Upper lobe of right lung (tissue), 1 donor: ENCODE data around the gene ANKLE1. TPM values are rescaled to one million over a fixed set of nuclear protein-coding genes. Genes with fewer than 3 reads are reported as not detected.

Experiments
- ATAC-seq: fragments of 200-7000 bp; cut with Tn5 transposase; one replicate; pipeline ENCODE4 v1.9.1; 2020; ENCODE audit warnings: mild to moderate bottlenecking, moderate library complexity
- DNase-seq: peaks from one replicate; pipeline ENCODE4 v3.0.0-alpha.2; 2020
- H3K27ac ChIP-seq: fragments of 200-600 bp; one replicate; pipeline ENCODE4 v1.8.0; 2022
- H3K27me3 ChIP-seq: fragments of 200-600 bp; one replicate; pipeline ENCODE4 v1.8.0; 2022; ENCODE audit warnings: mild to moderate bottlenecking
- H3K36me3 ChIP-seq: fragments of 200-600 bp; one replicate; pipeline ENCODE4 v1.8.0; 2022
- H3K4me1 ChIP-seq: fragments of 200-600 bp; one replicate; pipeline ENCODE4 v1.8.0; 2022
- H3K4me3 ChIP-seq: fragments of 200-600 bp; one replicate; pipeline ENCODE4 v1.8.0; 2022; ENCODE audit warnings: mild to moderate bottlenecking
- H3K9me3 ChIP-seq: fragments of 200-600 bp; one replicate; pipeline ENCODE4 v1.8.0; 2022
- CTCF ChIP-seq: fragments of 200-600 bp; IDR thresholded peaks from one replicate; pipeline ENCODE4 v1.8.0; 2022; ENCODE audit warnings: antibody characterized with exemption
- intact Hi-C: fragments of 100-400 bp; cut with DNase I; formaldehyde crosslinking; loops from one replicate; pipeline ENCODE4 v1.11.0; 2022
- total RNA-seq: library from RNA; stranded (reverse); fragmentation: NEBNext Ultra II Directional; extraction: Animal tissue kit (Norgen Biotek cat#: 25700); gene quantifications from one replicate; pipeline ENCODE4 v1.2.1, GENCODE V29; 2021
- donor health status: DM: no; HTN: yes; CAD: no; lungs with severe emphysema.

The ANKLE1 gene
- total RNA-seq, 1 donor from 2014 or later, result 0.64 TPM

GRCh38 chr19:17330262-17331044 lies 48.8 kb downstream of the ANKLE1 start:
- Histone ChIP-seq H3K9me3 (no peaks in the 10 kb centered on the region), H3K36me3 (no peaks in the 10 kb centered on the region), H3K4me3 (no peak overlapping the region), H3K4me1 (peaks cover 18% of the 10 kb centered on the region), H3K27me3 (no peaks in the 10 kb centered on the region), H3K27ac (no peak overlapping the region)
- no peak for DNase-seq
- intact Hi-C loops, result no loop called here
- no peak for TF ChIP-seq CTCF
- ATAC-seq, result no peak

DNA sequence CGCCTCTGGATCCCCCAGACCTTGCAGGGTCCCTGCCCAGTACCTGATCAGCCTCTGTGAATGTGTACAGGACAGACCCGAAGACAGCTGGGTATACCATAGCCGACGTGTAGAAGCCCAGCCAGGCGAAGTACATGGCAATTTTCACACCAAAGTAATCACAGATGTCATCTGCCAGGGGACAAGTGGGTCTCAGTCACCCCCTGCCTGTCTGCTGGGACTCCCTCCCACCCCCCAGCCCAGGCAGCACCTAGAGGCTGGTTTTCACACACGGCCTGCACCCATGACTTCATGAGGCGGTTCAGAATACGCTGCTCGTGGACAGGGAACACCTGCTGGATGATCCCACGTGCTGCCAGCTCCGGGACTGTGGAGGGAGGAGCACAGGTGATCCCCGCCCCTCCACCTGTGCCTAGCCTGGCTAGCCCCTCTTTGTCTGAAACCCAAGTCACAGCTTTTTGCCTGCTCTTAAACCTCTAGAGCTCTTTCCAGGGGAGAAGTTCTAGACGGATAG lies 49.4 kb downstream of the ANKLE1 start:
- Histone ChIP-seq H3K9me3 (no peaks in the 10 kb centered on the region), H3K4me3 (no peak overlapping the region), H3K27me3 (no peaks in the 10 kb centered on the region), H3K4me1 (peaks cover 21% of the 10 kb centered on the region), H3K36me3 (no peaks in the 10 kb centered on the region), H3K27ac (no peak overlapping the region)
- intact Hi-C loops, result no loop called here
- DNase-seq (no peak), ATAC-seq (no peak)
- TF ChIP-seq CTCF, result no peak

DNA sequence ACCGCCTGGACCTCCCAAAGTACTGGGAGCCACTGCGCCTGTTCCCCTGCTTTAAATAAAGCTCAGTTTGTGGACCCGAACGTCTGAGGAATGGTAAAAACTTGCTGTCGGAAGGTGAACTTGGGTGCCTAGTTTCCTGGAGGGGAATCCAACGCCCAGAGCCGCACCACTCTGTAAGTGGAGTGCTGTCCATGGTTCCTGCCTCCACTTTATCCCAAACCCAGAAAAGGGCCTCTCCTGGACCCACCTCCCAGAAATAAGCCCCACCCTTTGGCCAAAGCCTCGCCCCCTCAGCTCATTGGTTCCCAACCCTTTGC lies 50.6 kb downstream of the ANKLE1 start:
- Histone ChIP-seq H3K4me1 (peaks cover 21% of the 10 kb centered on the region), H3K36me3 (no peaks in the 10 kb centered on the region), H3K27me3 (no peaks in the 10 kb centered on the region), H3K27ac (no peak overlapping the region), H3K9me3 (no peaks in the 10 kb centered on the region), H3K4me3 (no peak overlapping the region)
- no peak for ATAC-seq
- intact Hi-C loops, result no loop called here
- no peak for DNase-seq
- TF ChIP-seq CTCF, result no peak

DNA sequence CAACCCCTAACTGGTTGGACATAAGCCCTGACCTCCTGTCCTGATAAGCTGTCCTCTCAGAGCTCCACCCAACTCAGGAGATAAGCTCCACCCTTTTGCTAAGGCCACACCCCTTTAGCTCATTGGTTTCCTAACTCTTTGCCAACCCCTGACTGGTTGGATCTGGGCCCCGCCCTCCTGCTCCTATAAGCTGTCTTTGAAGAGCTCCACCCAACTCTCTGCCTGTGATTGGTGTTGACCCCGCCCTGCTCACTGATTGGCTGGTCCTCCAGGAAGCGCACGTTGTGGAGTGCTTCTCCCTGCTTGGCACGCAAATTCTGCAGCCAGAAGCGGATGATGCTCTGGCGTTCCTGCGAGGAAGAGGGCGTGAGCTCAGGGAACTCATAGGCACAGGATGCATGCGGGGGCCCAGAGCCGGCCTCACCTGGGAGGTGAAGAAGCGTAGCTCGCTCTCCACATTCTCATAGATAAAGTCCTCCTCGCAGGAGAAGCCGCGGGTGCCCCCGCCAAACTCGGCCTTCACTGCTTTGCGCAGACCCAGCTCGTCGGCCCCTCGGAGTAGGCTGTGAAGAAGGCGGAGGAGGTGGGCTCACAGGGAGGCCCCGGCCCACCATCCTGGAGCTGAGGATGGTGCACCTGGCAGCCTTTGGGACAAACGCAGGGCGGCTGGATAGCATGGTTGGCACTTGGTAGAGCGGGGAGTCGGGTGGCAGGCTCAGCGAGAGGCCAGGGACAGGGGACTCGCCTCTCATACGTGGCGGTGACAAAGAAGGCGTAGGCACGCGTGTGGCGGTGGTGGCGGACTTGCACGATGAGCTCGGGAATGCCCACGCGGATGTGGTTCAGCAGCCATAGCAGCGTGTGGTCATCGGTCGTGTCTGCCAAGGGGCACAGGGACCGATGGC lies 51.2 kb downstream of the ANKLE1 start:
- DNase-seq, result no peak
- no peaks in the 10 kb centered on the region for H3K27me3 ChIP-seq
- ATAC-seq, result no peak
- no peaks in the 10 kb centered on the region for H3K9me3 ChIP-seq
- peaks cover 23% of the 10 kb centered on the region for H3K4me1 ChIP-seq
- intact Hi-C loops, result no loop called here
- H3K4me3 ChIP-seq, result no peak overlapping the region
- H3K27ac ChIP-seq, result no peak overlapping the region
- no peak for TF ChIP-seq CTCF
- H3K36me3 ChIP-seq, result no peaks in the 10 kb centered on the region

- no peak for TF ChIP-seq CTCF
- H3K4me3 ChIP-seq, result peak overlapping the region; percentile 78
- peak overlapping the region; percentile 68 for H3K27ac ChIP-seq
- intact Hi-C loops, result no loop called here
- DNase-seq, result no peak
- no peaks in the 10 kb centered on the region for H3K27me3 ChIP-seq
- H3K36me3 ChIP-seq, result no peaks in the 10 kb centered on the region
- H3K9me3 ChIP-seq, result no peaks in the 10 kb centered on the region
- peaks cover 30% of the 10 kb centered on the region for H3K4me1 ChIP-seq
- ATAC-seq, result peak; percentile 0
Measured at GRCh38 chr19:17333611-17334413, 52.1 kb downstream of the ANKLE1 start.
